HepG2 (cell line): ENCODE results near the gene PPFIA3. TPM values are rescaled to one million over a fixed set of nuclear protein-coding genes. Genes with fewer than 3 reads are reported as not detected.

Experiments used
- ATAC-seq: fragments of 200-7000 bp; cut with Tn5 transposase; 3 replicates; pipeline ENCODE4 v1.9.1; 2020; ENCODE audit warnings: mild to moderate bottlenecking, moderate library complexity
- BruUV-seq: library from RNA; stranded (reverse); fragments of 400-500 nt; replicated peaks from 2 replicates; lab custom pipeline; 2021; lab: Mats Ljungman, UMichigan
- CTCF ChIA-PET: fragments of 300-600 bp; formaldehyde crosslinking; extraction: SDS; loops from one replicate; lab custom pipeline; 2021; ENCODE audit warnings: low total read pairs, inconsistent platforms, low intra/inter-chr PET ratio; lab: Yijun Ruan, JAX
- POLR2A ChIA-PET: fragments of 350-600 bp; sonication (Branson Sonifier 250); formaldehyde crosslinking; loops from one replicate; lab custom pipeline; 2020; ENCODE audit warnings: antibody characterized with exemption, inconsistent platforms; lab: Yijun Ruan, JAX
- DNase-seq: peaks from one replicate; pipeline ENCODE4 v3.0.0-alpha.2; 2015; ENCODE audit warnings: low spot score
- FAIRE-seq: peaks from 3 replicates; lab custom pipeline; 2011; peaks lifted over from hg19 to GRCh38; lab: Jason Lieb, UNC
- H2AFZ ChIP-seq: one replicate; pipeline ENCODE4 v1.6.1; 2011; ENCODE audit warnings: low read length, inconsistent platforms
- H3K27ac ChIP-seq: fragments of 300-600 bp; 3 replicates; pipeline ENCODE4 v1.8.0; 2011; ENCODE audit warnings: mixed run types, mild to moderate bottlenecking, mixed read lengths, low read length, inconsistent platforms; ENCODE audit not compliant: insufficient read depth; ENCODE audit errors: extremely low read length
- H3K27me3 ChIP-seq, 2 experiments: fragments of 200-600 bp in 1 of 2; 2 replicates in 1 of 2; 3 replicates in 1 of 2; pipeline versions ENCODE4 v1.6.0 to v1.8.0; 2011; ENCODE audit warnings: low read length in 2 of 2, mild to moderate bottlenecking in 2 of 2, moderate library complexity in 2 of 2, inconsistent platforms in 1 of 2; ENCODE audit not compliant: insufficient read depth in 2 of 2, control insufficient read depth in 1 of 2
- H3K36me3 ChIP-seq, 2 experiments: fragments of 200-600 bp in 1 of 2; replicated peaks in 1 of 2; 2 replicates in 1 of 2; 3 replicates in 1 of 2; pipeline versions ENCODE4 v1.5.1 to v1.8.0; 2011; ENCODE audit warnings: low read length in 2 of 2, inconsistent platforms in 1 of 2; ENCODE audit not compliant: insufficient read depth in 2 of 2, control insufficient read depth in 1 of 2
- H3K4me1 ChIP-seq: 2 replicates; pipeline ENCODE4 v1.5.1; 2012; ENCODE audit warnings: low read length, inconsistent platforms; ENCODE audit not compliant: insufficient read depth
- H3K4me2 ChIP-seq: 2 replicates; pipeline ENCODE4 v1.6.0; 2011; ENCODE audit warnings: low read depth, low read length, inconsistent platforms
- H3K4me3 ChIP-seq, 3 experiments: fragments of 200-600 bp in 1 of 3; sonication (generic), shearing (Covaris generic) in 1 of 3; replicated peaks in 1 of 3; 2 replicates each; pipeline ENCODE4 v1.5.1; 2011 to 2016; ENCODE audit warnings: low read length in 3 of 3, inconsistent platforms in 2 of 3, low read depth in 2 of 3, mild to moderate bottlenecking in 2 of 3, control low read depth in 1 of 3, mixed read lengths in 1 of 3; ENCODE audit not compliant: insufficient read depth in 1 of 3
- H3K79me2 ChIP-seq: one replicate; pipeline ENCODE4 v1.6.1; 2011; ENCODE audit warnings: low read length, inconsistent platforms; ENCODE audit not compliant: insufficient read depth
- H3K9ac ChIP-seq: 2 replicates; pipeline ENCODE4 v1.6.0; 2011; ENCODE audit warnings: mild to moderate bottlenecking, low read depth, low read length, inconsistent platforms; ENCODE audit not compliant: insufficient read depth
- H3K9me3 ChIP-seq: 2 replicates; pipeline ENCODE4 v1.5.1; 2012; ENCODE audit warnings: mild to moderate bottlenecking, low read length
- H4K20me1 ChIP-seq: 2 replicates; pipeline ENCODE4 v1.6.0; 2011; ENCODE audit warnings: inconsistent platforms, mild to moderate bottlenecking, low read length, moderate library complexity; ENCODE audit not compliant: insufficient read depth
- ADNP ChIP-seq: sonication (generic); formaldehyde crosslinking; IDR thresholded peaks from 2 replicates; pipeline ENCODE4 v1.4.0; 2020; ENCODE audit warnings: missing genetic modification reagents
- AGO2 ChIP-seq: fragments of 200-400 bp; formaldehyde crosslinking; optimal IDR thresholded peaks from 2 replicates; pipeline ENCODE3; 2017; ENCODE audit warnings: mild to moderate bottlenecking, low read depth, low read length, moderate library complexity
- CBFB ChIP-seq: sonication (generic); formaldehyde crosslinking; IDR thresholded peaks from 2 replicates; pipeline ENCODE4 v1.4.0; 2020; ENCODE audit warnings: missing genetic modification reagents
- CEBPB ChIP-seq: IDR thresholded peaks from 2 replicates; pipeline ENCODE4 v1.6.1; 2011; ENCODE audit warnings: low read depth, low read length, improper control_type of control experiment, borderline replicate concordance
- HMG20B ChIP-seq: conservative IDR thresholded peaks from 2 replicates; pipeline ENCODE4 v1.6.1; 2016; ENCODE audit warnings: missing genetic modification reagents, missing compliant biosample characterization
- LBX2 ChIP-seq: sonication (generic); formaldehyde crosslinking; IDR thresholded peaks from 2 replicates; pipeline ENCODE4 v1.5.0; 2020; ENCODE audit warnings: missing genetic modification reagents, mild to moderate bottlenecking, borderline replicate concordance
- NCOR1 ChIP-seq: fragments of 200-600 bp; sonication (generic); IDR thresholded peaks from 2 replicates; pipeline ENCODE4 v1.7.0; 2017; ENCODE audit warnings: antibody characterized with exemption, low read length, borderline replicate concordance
- NFATC3 ChIP-seq: sonication (generic); formaldehyde crosslinking; IDR thresholded peaks from 2 replicates; pipeline ENCODE4 v1.5.1; 2020; ENCODE audit warnings: mild to moderate bottlenecking, missing genetic modification reagents
- PAX8 ChIP-seq: sonication (generic); formaldehyde crosslinking; IDR thresholded peaks from 2 replicates; pipeline ENCODE4 v1.8.0; 2022; ENCODE audit warnings: mild to moderate bottlenecking, missing genetic modification reagents, borderline replicate concordance
- SMARCE1 ChIP-seq: fragments of 450-650 bp; IDR thresholded peaks from 2 replicates; pipeline ENCODE4 v1.6.1; 2017; ENCODE audit warnings: borderline replicate concordance
- TOE1 ChIP-seq: sonication (generic); formaldehyde crosslinking; IDR thresholded peaks from 2 replicates; pipeline ENCODE4 v1.4.0; 2020; ENCODE audit warnings: mild to moderate bottlenecking, missing genetic modification reagents
- ZNF121 ChIP-seq: sonication (generic); formaldehyde crosslinking; IDR thresholded peaks from 2 replicates; pipeline ENCODE4 v1.5.0; 2020; ENCODE audit warnings: mild to moderate bottlenecking, missing genetic modification reagents
- WGBS: methylation state at CpG from one replicate; pipeline ENCODE4 v1.1.6; 2017; ENCODE audit warnings: low lambda C conversion rate; 5-methylcytosine and 5-hydroxymethylcytosine counted together
- in situ Hi-C: cut with HindIII; loops from 2 replicates; pipeline ENCODE4 v1.10.0; 2017; ENCODE audit warnings: low pct_unique_long_range_greater_than_20kb; ENCODE audit not compliant: extremely low pct_ligation_motif_present
- intact Hi-C: fragments of 100-400 bp; cut with micrococcal nuclease; formaldehyde crosslinking; loops from one replicate; pipeline ENCODE4 v1.10.0; 2022; ENCODE audit not compliant: unreplicated experiment
- polyA plus RNA-seq, 8 experiments: library from polyadenylated mRNA; depleted of rRNA in 3 of 8; stranded (reverse) in 7 of 8; unstranded in 1 of 8; fragments of >200 nt; fragmentation: Illumina TruSeq in 4 of 8; extraction: Trizol in 4 of 8; gene quantifications; 2 replicates each; pipeline versions ENCODE4 v1.2.1 to v1.2.3, GENCODE V29; 2011 to 2016; ENCODE audit warnings: low read depth in 4 of 8, missing spikeins in 1 of 8, mixed read lengths in 1 of 8; ENCODE audit not compliant: insufficient read depth in 1 of 8
- total RNA-seq, 5 experiments: library from RNA; depleted of rRNA; stranded (reverse); fragments of >200 nt; fragmentation: Illumina TruSeq; extraction: Trizol; gene quantifications; 2 replicates each; pipeline ENCODE4 v1.2.3, GENCODE V29; 2016; ENCODE audit warnings: low read depth in 1 of 5
- TF ChIP-seq, protein P1 (sequence below): sonication (generic); formaldehyde crosslinking; conservative IDR thresholded peaks from 2 replicates; pipeline ENCODE4 v1.8.0; 2022; ENCODE audit warnings: missing genetic modification reagents
- TF ChIP-seq, protein P2 (sequence below): sonication (generic); formaldehyde crosslinking; IDR thresholded peaks from 2 replicates; pipeline ENCODE4 v1.8.0; 2023; ENCODE audit warnings: mild to moderate bottlenecking, missing genetic modification reagents

PPFIA3 gene
- total and polyA plus RNA-seq, 2 of the 13 experiments (the other 11 are each of a cell fraction or from before 2014, with no cell fraction given) = 6.7 to 8.6 TPM

GRCh38 chr19:49111218-49111998 lies 7.9 kb upstream of the PPFIA3 start:
- no peak overlapping the region for H3K27ac ChIP-seq
- H3K9me3 ChIP-seq = no peaks in the 10 kb centered on the region
- no peak overlapping the region for H3K9ac ChIP-seq
- ChIA-PET POLR2A (no interaction called here), CTCF (no interaction called here)
- in situ Hi-C loops (no loop called here), intact Hi-C loops (no loop called here)
- no peaks in the 10 kb centered on the region for H3K79me2 ChIP-seq
- peaks cover 30% of the 10 kb centered on the region for H3K4me1 ChIP-seq
- 85% methylated on average over 11 of the region's 11 CpGs for WGBS
- H2AFZ ChIP-seq = no peak overlapping the region
- FAIRE-seq (no peak), ATAC-seq (no peak), DNase-seq (no peak)
- BruUV-seq = no TSS peak
- H3K4me3 ChIP-seq = no peak overlapping the region
- no peaks in the 10 kb centered on the region for H3K27me3 ChIP-seq
- no peak overlapping the region for H3K4me2 ChIP-seq
- TF ChIP-seq PAX8 (CRISPR knock-in tag) = no peak
- peak; percentile 47; the same call in 1 of the 2 replicates for TF ChIP-seq CEBPB
- TF ChIP-seq HMG20B (CRISPR knock-in tag) = no peak
- TF ChIP-seq, protein P1, sequence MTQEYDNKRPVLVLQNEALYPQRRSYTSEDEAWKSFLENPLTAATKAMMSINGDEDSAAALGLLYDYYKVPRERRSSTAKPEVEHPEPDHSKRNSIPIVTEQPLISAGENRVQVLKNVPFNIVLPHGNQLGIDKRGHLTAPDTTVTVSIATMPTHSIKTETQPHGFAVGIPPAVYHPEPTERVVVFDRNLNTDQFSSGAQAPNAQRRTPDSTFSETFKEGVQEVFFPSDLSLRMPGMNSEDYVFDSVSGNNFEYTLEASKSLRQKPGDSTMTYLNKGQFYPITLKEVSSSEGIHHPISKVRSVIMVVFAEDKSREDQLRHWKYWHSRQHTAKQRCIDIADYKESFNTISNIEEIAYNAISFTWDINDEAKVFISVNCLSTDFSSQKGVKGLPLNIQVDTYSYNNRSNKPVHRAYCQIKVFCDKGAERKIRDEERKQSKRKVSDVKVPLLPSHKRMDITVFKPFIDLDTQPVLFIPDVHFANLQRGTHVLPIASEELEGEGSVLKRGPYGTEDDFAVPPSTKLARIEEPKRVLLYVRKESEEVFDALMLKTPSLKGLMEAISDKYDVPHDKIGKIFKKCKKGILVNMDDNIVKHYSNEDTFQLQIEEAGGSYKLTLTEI (CRISPR knock-in tag) = no peak
- TF ChIP-seq ZNF121 (CRISPR knock-in tag) = peak; percentile 34; the same call in 1 of the 2 replicates
- TF ChIP-seq SMARCE1 = no peak
- TF ChIP-seq AGO2 = no peak
- TF ChIP-seq TOE1 (CRISPR knock-in tag) = no peak
- TF ChIP-seq ADNP = no peak
- no peak for TF ChIP-seq LBX2 (CRISPR knock-in tag)
- TF ChIP-seq CBFB (CRISPR knock-in tag) = no peak
- TF ChIP-seq, protein P2, sequence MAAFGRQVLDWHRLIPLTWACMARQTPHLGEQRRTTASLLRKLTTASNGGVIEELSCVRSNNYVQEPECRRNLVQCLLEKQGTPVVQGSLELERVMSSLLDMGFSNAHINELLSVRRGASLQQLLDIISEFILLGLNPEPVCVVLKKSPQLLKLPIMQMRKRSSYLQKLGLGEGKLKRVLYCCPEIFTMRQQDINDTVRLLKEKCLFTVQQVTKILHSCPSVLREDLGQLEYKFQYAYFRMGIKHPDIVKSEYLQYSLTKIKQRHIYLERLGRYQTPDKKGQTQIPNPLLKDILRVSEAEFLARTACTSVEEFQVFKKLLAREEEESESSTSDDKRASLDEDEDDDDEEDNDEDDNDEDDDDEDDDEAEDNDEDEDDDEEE (CRISPR knock-in tag) = no peak
- no peak for TF ChIP-seq NFATC3 (CRISPR knock-in tag)
- no peak for TF ChIP-seq NCOR1
- H3K36me3 ChIP-seq = peaks cover 9 to 29% of the 10 kb centered on the region in 2 experiments; a peak in 4 of 5 replicates
- peaks cover 10% of the 10 kb centered on the region for H4K20me1 ChIP-seq
